Prostate gland (tissue), 2 donors: ENCODE data around the gene SLC35F2.

Experiments
- CTCF ChIP-seq, 4 experiments: fragments of 200-600 bp in 2 of 4; fragments of 450-650 bp in 2 of 4; sonication (generic) in 2 of 4; IDR thresholded peaks; 1 replicate in 3 of 4; 2 replicates in 1 of 4; pipeline ENCODE4 v1.5.1; 2016 to 2019; ENCODE audit warnings: antibody characterized with exemption in 4 of 4, mild to moderate bottlenecking in 2 of 4, moderate library complexity in 2 of 4
- POLR2A ChIP-seq: fragments of 450-650 bp; IDR thresholded peaks from one replicate; pipeline ENCODE4 v1.6.1; 2016; ENCODE audit warnings: antibody characterized with exemption, mild to moderate bottlenecking
- POLR2AphosphoS5 ChIP-seq: sonication (generic); formaldehyde crosslinking; IDR thresholded peaks from one replicate; pipeline ENCODE4 v1.6.1; 2017; ENCODE audit warnings: antibody characterized with exemption

GRCh38 chr11:107785401-107785800 lies 73.2 kb downstream of the SLC35F2 start:
- TF ChIP-seq POLR2A (no peak), CTCF (IDR thresholded peaks at IDR 0.05) (no peak), POLR2AphosphoS5 (no peak)
